GM23338 (cell line): ENCODE measurements around the gene KCNN3. TPM values are rescaled to one million over a fixed set of nuclear protein-coding genes. Genes with fewer than 3 reads are reported as not detected.

Experiments
- ATAC-seq: fragments of 200-7000 bp; cut with Tn5 transposase; 3 replicates; pipeline ENCODE4 v1.9.1; 2020
- DNase-seq: peaks from one replicate; pipeline ENCODE4 v3.0.0-alpha.2; 2015; ENCODE audit warnings: low spot score
- H2AFZ ChIP-seq: fragments of 200-600 bp; sonication (generic); 2 replicates; pipeline ENCODE4 v1.8.0; 2016; ENCODE audit warnings: antibody characterized with exemption, mild to moderate bottlenecking, moderate library complexity
- H3F3A ChIP-seq: fragments of 200-600 bp; sonication (generic); replicated peaks from 2 replicates; pipeline ENCODE4 v1.8.0; 2017; ENCODE audit warnings: antibody characterized with exemption, mixed run types, low read depth
- H3K27ac ChIP-seq: fragments of 200-600 bp; sonication (generic); 2 replicates; pipeline ENCODE4 v1.6.1; 2016; ENCODE audit warnings: low read depth
- H3K27me3 ChIP-seq: fragments of 200-600 bp; sonication (generic); 2 replicates; pipeline ENCODE4 v1.8.0; 2016; ENCODE audit warnings: mild to moderate bottlenecking, mixed run types, moderate library complexity; ENCODE audit not compliant: insufficient read depth
- H3K36me3 ChIP-seq: fragments of 200-600 bp; sonication (generic); 2 replicates; pipeline ENCODE4 v1.8.0; 2016; ENCODE audit warnings: mild to moderate bottlenecking; ENCODE audit not compliant: insufficient read depth
- H3K4me1 ChIP-seq: fragments of 200-600 bp; sonication (generic); 2 replicates; pipeline ENCODE4 v1.8.0; 2016; ENCODE audit warnings: mild to moderate bottlenecking, moderate library complexity; ENCODE audit not compliant: insufficient read depth
- H3K4me2 ChIP-seq: fragments of 200-600 bp; sonication (generic); 2 replicates; pipeline ENCODE4 v1.7.1; 2017; ENCODE audit warnings: mixed run types
- H3K4me3 ChIP-seq: fragments of 200-600 bp; sonication (generic); 2 replicates; pipeline ENCODE4 v1.6.1; 2016; ENCODE audit warnings: mixed run types
- H3K79me2 ChIP-seq: fragments of 200-600 bp; sonication (generic); replicated peaks from 2 replicates; pipeline ENCODE4 v1.8.0; 2017; ENCODE audit warnings: mild to moderate bottlenecking; ENCODE audit not compliant: insufficient read depth
- H3K9me2 ChIP-seq: fragments of 200-600 bp; sonication (generic); 2 replicates; pipeline ENCODE4 v1.8.0; 2017; ENCODE audit not compliant: insufficient read depth
- H4K20me1 ChIP-seq: fragments of 200-600 bp; sonication (generic); replicated peaks from 2 replicates; pipeline ENCODE4 v1.8.0; 2017; ENCODE audit warnings: mild to moderate bottlenecking; ENCODE audit not compliant: insufficient read depth
- H3K27ac Mint-ChIP-seq: 2 replicates; pipeline ENCODE4 v1.8.0; 2020; ENCODE audit warnings: inconsistent platforms, mild to moderate bottlenecking, moderate library complexity, mixed read lengths
- H3K27me3 Mint-ChIP-seq: 3 replicates; pipeline ENCODE4 v1.8.0; 2022; ENCODE audit warnings: low read depth, mild to moderate bottlenecking, moderate library complexity, mixed read lengths, inconsistent platforms; ENCODE audit not compliant: insufficient read depth, poor library complexity
- H3K36me3 Mint-ChIP-seq: 3 replicates; pipeline ENCODE4 v1.8.0; 2021; ENCODE audit warnings: low read depth, mild to moderate bottlenecking, inconsistent platforms, moderate library complexity, mixed read lengths
- H3K4me1 Mint-ChIP-seq: 3 replicates; pipeline ENCODE4 v1.8.0; 2020; ENCODE audit warnings: mild to moderate bottlenecking, inconsistent platforms, mixed read lengths
- H3K4me3 Mint-ChIP-seq: 3 replicates; pipeline ENCODE4 v1.8.0; 2021; ENCODE audit warnings: moderate library complexity, mild to moderate bottlenecking, inconsistent platforms, mixed read lengths
- H3K9me3 Mint-ChIP-seq: 3 replicates; pipeline ENCODE4 v1.8.0; 2020; ENCODE audit warnings: moderate library complexity, mild to moderate bottlenecking, inconsistent platforms, mixed read lengths
- CREB1 ChIP-seq: fragments of 250-450 bp; sonication (Bioruptor Pico); IDR thresholded peaks from 2 replicates; pipeline ENCODE4 v1.5.0; 2020; ENCODE audit warnings: low read depth, mild to moderate bottlenecking, moderate library complexity
- CTCF ChIP-seq, 2 experiments: fragments of 200-600 bp in 1 of 2; sonication (generic) in 1 of 2; conservative IDR thresholded peaks; 2 replicates each; pipeline versions ENCODE4 v1.5.1 to v1.6.1; 2016 to 2017; ENCODE audit warnings: antibody characterized with exemption in 2 of 2, low read depth in 2 of 2, mild to moderate bottlenecking in 2 of 2, moderate library complexity in 1 of 2
- ETS1 ChIP-seq: IDR thresholded peaks from 2 replicates; pipeline ENCODE4 v1.6.1; 2016; ENCODE audit warnings: antibody characterized with exemption
- EZH2 ChIP-seq: fragments of 200-600 bp; sonication (generic); IDR thresholded peaks from one replicate; pipeline ENCODE4 v1.8.0; 2017; ENCODE audit warnings: antibody characterized with exemption, mild to moderate bottlenecking, low read depth; ENCODE audit not compliant: unreplicated experiment
- JUNB ChIP-seq: IDR thresholded peaks from one replicate; pipeline ENCODE4 v1.6.1; 2016; ENCODE audit warnings: antibody characterized with exemption; ENCODE audit not compliant: unreplicated experiment
- NANOG ChIP-seq: IDR thresholded peaks from 2 replicates; pipeline ENCODE4 v1.6.1; 2016; ENCODE audit warnings: antibody characterized with exemption, borderline replicate concordance
- POLR2AphosphoS5 ChIP-seq: IDR thresholded peaks from 2 replicates; pipeline ENCODE4 v1.6.1; 2016; ENCODE audit warnings: antibody characterized with exemption, low read depth
- REST ChIP-seq: IDR thresholded peaks from one replicate; pipeline ENCODE4 v1.6.1; 2018; ENCODE audit warnings: antibody characterized with exemption; ENCODE audit not compliant: unreplicated experiment
- STAT1 ChIP-seq: IDR thresholded peaks from one replicate; pipeline ENCODE4 v1.6.1; 2016; ENCODE audit warnings: antibody characterized with exemption; ENCODE audit not compliant: unreplicated experiment
- ZNF331 ChIP-seq: fragments of 250-450 bp; sonication (Bioruptor Pico); IDR thresholded peaks from 2 replicates; pipeline ENCODE4 v1.5.0; 2020; ENCODE audit warnings: low read depth, mild to moderate bottlenecking, moderate library complexity
- polyA plus RNA-seq: library from polyadenylated mRNA; unstranded; fragments of >200 nt; fragmentation: Nextera tagmentation; extraction: Ambion mirVana; gene quantifications from 2 replicates; pipeline ENCODE4 v1.2.1, GENCODE V29; 2016
- total RNA-seq: library from RNA; depleted of rRNA; stranded (reverse); fragments of >200 nt; shearing (Covaris generic); gene quantifications from 2 replicates; pipeline ENCODE4 v1.2.3, GENCODE V29; 2014

KCNN3 gene
- total and polyA plus RNA-seq, 2 experiments from 2014 or later: 1.9 to 3.0 TPM

DNA sequence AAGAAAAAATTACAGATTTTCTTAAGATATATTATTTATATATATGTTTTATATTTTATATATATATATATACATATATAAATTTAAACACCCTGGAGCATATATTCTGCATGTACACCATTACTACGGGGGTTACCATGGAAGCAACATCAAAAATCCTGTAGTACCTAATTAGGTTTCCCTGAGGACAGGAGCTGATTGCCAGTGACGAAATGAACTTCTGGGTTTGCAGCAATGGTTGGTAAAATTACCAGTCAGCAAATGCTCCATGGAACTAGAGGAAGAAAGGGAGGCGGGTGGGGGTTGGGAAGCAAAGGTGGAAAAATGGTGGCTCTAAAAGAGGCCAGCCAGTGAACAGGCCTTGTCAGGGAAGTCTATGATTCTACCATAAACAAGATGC lies 89.5 kb downstream of the KCNN3 start (continued):
- TF ChIP-seq REST: no peak

GRCh38 chr1:154779551-154780189 lies 90.4 kb downstream of the KCNN3 start:
- no peak for TF ChIP-seq ETS1
- TF ChIP-seq JUNB: no peak
- no peak for TF ChIP-seq NANOG
- no peak for TF ChIP-seq EZH2
- no peak for TF ChIP-seq POLR2AphosphoS5
- TF ChIP-seq CTCF (conservative IDR thresholded peaks at IDR 0.05; ENCODE audit: low read depth in 2 of 2): no peak
- TF ChIP-seq CREB1: no peak
- no peak for TF ChIP-seq ZNF331 (CRISPR knock-in tag)
- no peak for TF ChIP-seq STAT1
- peaks cover 7% of the 10 kb centered on the region for H3K27me3 Mint-ChIP-seq
- no peak overlapping the region for H3K27ac Mint-ChIP-seq

More at GRCh38 chr1:154779551-154780189, 90.4 kb downstream of the KCNN3 start:
- Histone ChIP-seq H3K9me2 (no peaks in the 10 kb centered on the region; the same call in 1 of the 2 replicates), H3K4me1 (no peaks in the 10 kb centered on the region; the same call in 1 of the 2 replicates), H3F3A (no peaks in the 10 kb centered on the region), H3K27ac (no peak overlapping the region), H3K27me3 (no peaks in the 10 kb centered on the region), H2AFZ (no peak overlapping the region), H3K4me3 (no peak overlapping the region), H3K4me2 (no peak overlapping the region), H3K36me3 (no peaks in the 10 kb centered on the region), H4K20me1 (no peaks in the 10 kb centered on the region), H3K79me2 (no peaks in the 10 kb centered on the region)
- Mint-ChIP-seq H3K9me3 (peaks cover 4% of the 10 kb centered on the region; the same call in 2 of the 3 replicates), H3K4me1 (peaks cover 7% of the 10 kb centered on the region; the same call in 2 of the 3 replicates), H3K36me3 (peaks cover 4% of the 10 kb centered on the region; the same call in 2 of the 3 replicates), H3K4me3 (no peak overlapping the region)
- ATAC-seq (no peak), DNase-seq (no peak)
